H1 (cell line): Measurements from ENCODE around the gene PPM1K. TPM values are rescaled to one million over a fixed set of nuclear protein-coding genes. Genes with fewer than 3 reads are reported as not detected.

Experiments
- CTCF ChIA-PET: fragments of 300-600 bp; sonication (Branson Sonifier 250); formaldehyde crosslinking; loops from one replicate; lab custom pipeline; 2021; ENCODE audit not compliant: partially characterized antibody; lab: Charles Lee
- POLR2A ChIA-PET: fragments of 300-600 bp; sonication (Branson Sonifier 250); formaldehyde crosslinking; loops from one replicate; lab custom pipeline; 2021; ENCODE audit warnings: inconsistent platforms; ENCODE audit not compliant: partially characterized antibody; lab: Charles Lee
- DNase-seq, 2 experiments: peaks; one replicate each; pipeline versions ENCODE4 v3.0.0 to v3.0.0-alpha.2; 2010 to 2022; ENCODE audit warnings: low spot score in 2 of 2, low read depth in 1 of 2, mixed read lengths in 1 of 2
- FAIRE-seq: peaks from 2 replicates; lab custom pipeline; 2011; peaks lifted over from hg19 to GRCh38; lab: Jason Lieb, UNC
- H2AFZ ChIP-seq: 2 replicates; pipeline ENCODE4 v1.8.1; 2012; ENCODE audit warnings: low read length, inconsistent platforms
- H2AK5ac ChIP-seq: 2 replicates; pipeline ENCODE4 v1.6.1; 2013; ENCODE audit warnings: low read depth, low read length
- H2BK120ac ChIP-seq: replicated peaks from 2 replicates; pipeline ENCODE3; 2013; ENCODE audit warnings: low read depth, low read length, inconsistent platforms
- H2BK12ac ChIP-seq: 2 replicates; pipeline ENCODE4 v1.6.1; 2013; ENCODE audit warnings: low read depth, low read length
- H2BK15ac ChIP-seq: 2 replicates; pipeline ENCODE4 v1.6.1; 2013; ENCODE audit warnings: low read length
- H2BK20ac ChIP-seq: 2 replicates; pipeline ENCODE4 v1.6.1; 2013; ENCODE audit warnings: low read length
- H2BK5ac ChIP-seq: 2 replicates; pipeline ENCODE4 v1.6.1; 2013; ENCODE audit warnings: low read depth, low read length
- H3K14ac ChIP-seq: 2 replicates; pipeline ENCODE4 v1.6.1; 2013; ENCODE audit warnings: inconsistent platforms; ENCODE audit not compliant: insufficient read length
- H3K18ac ChIP-seq: 2 replicates; pipeline ENCODE4 v1.6.1; 2013; ENCODE audit warnings: low read length; ENCODE audit errors: extremely low read depth
- H3K23ac ChIP-seq: 2 replicates; pipeline ENCODE4 v1.6.1; 2013; ENCODE audit warnings: inconsistent platforms; ENCODE audit not compliant: insufficient read length
- H3K23me2 ChIP-seq: 2 replicates; pipeline ENCODE4 v1.6.1; 2013; ENCODE audit warnings: low read depth, low read length
- H3K27ac ChIP-seq: 2 replicates; pipeline ENCODE4 v1.6.1; 2011; ENCODE audit warnings: low read depth, low read length, inconsistent platforms
- H3K27me3 ChIP-seq, 4 experiments: replicated peaks in 1 of 4; 1 replicate in 1 of 4; 2 replicates in 3 of 4; pipeline versions ENCODE4 v1.6.1 to v1.8.1; 2011 to 2013; ENCODE audit warnings: low read length in 3 of 4, mild to moderate bottlenecking in 3 of 4, inconsistent platforms in 2 of 4, mixed read lengths in 2 of 4, moderate library complexity in 1 of 4; ENCODE audit not compliant: control insufficient read depth in 3 of 4, insufficient read depth in 3 of 4; ENCODE audit errors: extremely low read depth in 1 of 4
- H3K36me3 ChIP-seq, 4 experiments: 2 replicates each; pipeline versions ENCODE4 v1.6.1 to v1.8.1; 2011 to 2013; ENCODE audit warnings: mild to moderate bottlenecking in 4 of 4, low read length in 3 of 4, moderate library complexity in 2 of 4, control low read depth in 1 of 4, inconsistent platforms in 1 of 4; ENCODE audit not compliant: insufficient read depth in 4 of 4, control insufficient read depth in 2 of 4
- H3K4ac ChIP-seq: replicated peaks from 2 replicates; pipeline ENCODE3; 2013; ENCODE audit warnings: low read length, low read depth, mixed read lengths, inconsistent platforms; ENCODE audit not compliant: insufficient read length
- H3K4me1 ChIP-seq, 4 experiments: replicated peaks in 1 of 4; 1 replicate in 1 of 4; 2 replicates in 3 of 4; pipeline versions ENCODE4 v1.6.1 to v1.8.1; 2011 to 2013; ENCODE audit warnings: low read length in 3 of 4, inconsistent platforms in 2 of 4, mixed read lengths in 1 of 4; ENCODE audit not compliant: insufficient read depth in 4 of 4, control insufficient read depth in 3 of 4
- H3K4me2 ChIP-seq, 2 experiments: 2 replicates each; pipeline versions ENCODE4 v1.6.1 to v1.8.1; 2011 to 2013; ENCODE audit warnings: low read depth in 2 of 2, low read length in 2 of 2, control low read depth in 1 of 2, inconsistent platforms in 1 of 2, mild to moderate bottlenecking in 1 of 2; ENCODE audit not compliant: insufficient read depth in 1 of 2
- H3K4me3 ChIP-seq, 4 experiments: fragments of 200-600, 300-600 bp in 1 of 4; sonication (generic), shearing (Covaris generic), sonication (Bioruptor Twin) in 1 of 4; 2 replicates each; pipeline versions ENCODE4 v1.5.1 to v1.8.1; 2011 to 2016; ENCODE audit warnings: low read length in 4 of 4, low read depth in 3 of 4, control low read depth in 2 of 4, inconsistent platforms in 2 of 4, mild to moderate bottlenecking in 2 of 4, mixed read lengths in 1 of 4, moderate library complexity in 1 of 4; ENCODE audit not compliant: insufficient read depth in 2 of 4; ENCODE audit errors: extremely low read depth in 1 of 4
- H3K56ac ChIP-seq: replicated peaks from 2 replicates; pipeline ENCODE3; 2013; ENCODE audit warnings: low read depth, mild to moderate bottlenecking, mixed read lengths, low read length, inconsistent platforms; ENCODE audit not compliant: insufficient read length
- H3K79me1 ChIP-seq: 2 replicates; pipeline ENCODE4 v1.6.1; 2013; ENCODE audit warnings: low read depth, low read length, control low read depth
- H3K79me2 ChIP-seq, 2 experiments: 2 replicates each; pipeline versions ENCODE4 v1.6.1 to v1.8.1; 2012 to 2013; ENCODE audit warnings: low read length in 2 of 2, mild to moderate bottlenecking in 2 of 2, inconsistent platforms in 1 of 2; ENCODE audit not compliant: insufficient read depth in 2 of 2, control insufficient read depth in 1 of 2
- H3K9ac ChIP-seq, 4 experiments: replicated peaks in 1 of 4; 1 replicate in 1 of 4; 2 replicates in 3 of 4; pipeline versions ENCODE4 v1.6.1 to v1.8.1; 2011 to 2013; ENCODE audit warnings: low read depth in 3 of 4, low read length in 3 of 4, control low read depth in 2 of 4, mild to moderate bottlenecking in 2 of 4, moderate library complexity in 2 of 4, inconsistent platforms in 1 of 4; ENCODE audit errors: extremely low read depth in 1 of 4
- H3K9me3 ChIP-seq, 2 experiments: 2 replicates each; pipeline versions ENCODE4 v1.6.1 to v1.8.1; 2012 to 2013; ENCODE audit warnings: mild to moderate bottlenecking in 2 of 2, moderate library complexity in 2 of 2, control low read depth in 1 of 2, inconsistent platforms in 1 of 2, low read depth in 1 of 2, low read length in 1 of 2, mixed read lengths in 1 of 2; ENCODE audit not compliant: insufficient read depth in 2 of 2
- H4K20me1 ChIP-seq, 2 experiments: replicated peaks in 1 of 2; 2 replicates each; pipeline versions ENCODE3 to v1.8.1; 2011 to 2013; ENCODE audit warnings: inconsistent platforms in 2 of 2, low read length in 2 of 2, mild to moderate bottlenecking in 1 of 2; ENCODE audit not compliant: insufficient read depth in 2 of 2, control insufficient read depth in 1 of 2
- H4K5ac ChIP-seq: 2 replicates; pipeline ENCODE4 v1.6.1; 2013; ENCODE audit warnings: low read length, low read depth, mixed read lengths, inconsistent platforms; ENCODE audit not compliant: insufficient read length
- H4K8ac ChIP-seq: 2 replicates; pipeline ENCODE4 v1.8.0; 2013; ENCODE audit warnings: mild to moderate bottlenecking, moderate library complexity, low read length, inconsistent platforms; ENCODE audit not compliant: insufficient read depth; ENCODE audit errors: extremely low read depth
- H4K91ac ChIP-seq: replicated peaks from 2 replicates; pipeline ENCODE3; 2013; ENCODE audit warnings: low read length, mixed read lengths, inconsistent platforms; ENCODE audit not compliant: insufficient read length
- CEBPB ChIP-seq: IDR thresholded peaks from 2 replicates; pipeline ENCODE4 v1.6.1; 2012; ENCODE audit warnings: low read depth, low read length
- CHD1 ChIP-seq: IDR thresholded peaks from 2 replicates; pipeline ENCODE4 v1.6.1; 2012; ENCODE audit warnings: low read depth, low read length, improper control_type of control experiment
- CHD2 ChIP-seq: IDR thresholded peaks from 2 replicates; pipeline ENCODE4 v1.6.1; 2012; ENCODE audit warnings: low read length, improper control_type of control experiment
- CREB1 ChIP-seq: IDR thresholded peaks from 2 replicates; pipeline ENCODE4 v1.6.1; 2012; ENCODE audit warnings: inconsistent platforms
- EZH2 ChIP-seq: fragments of 200-600 bp; sonication (generic); IDR thresholded peaks from 2 replicates; pipeline ENCODE4 v1.7.1; 2012; ENCODE audit warnings: low read depth, mild to moderate bottlenecking, moderate library complexity, low read length, inconsistent platforms; ENCODE audit not compliant: severe bottlenecking
- MAFK ChIP-seq: IDR thresholded peaks from 2 replicates; pipeline ENCODE4 v1.6.1; 2012; ENCODE audit warnings: low read depth, mild to moderate bottlenecking, improper control_type of control experiment, low read length
- RFX5 ChIP-seq: IDR thresholded peaks from 2 replicates; pipeline ENCODE4 v1.6.1; 2011; ENCODE audit warnings: low read depth, low read length, improper control_type of control experiment, borderline replicate concordance
- SAP30 ChIP-seq: fragments of 300-600 bp; sonication (generic); IDR thresholded peaks from 2 replicates; pipeline ENCODE4 v1.7.1; 2012; ENCODE audit warnings: low read length, moderate library complexity, mild to moderate bottlenecking, inconsistent platforms; ENCODE audit not compliant: insufficient read depth, insufficient replicate concordance
- SP1 ChIP-seq: IDR thresholded peaks from 2 replicates; pipeline ENCODE4 v1.6.1; 2011; ENCODE audit warnings: low read depth, low read length
- ZNF274 ChIP-seq: IDR thresholded peaks from 2 replicates; pipeline ENCODE4 v1.7.0; 2012; ENCODE audit warnings: low read length, borderline replicate concordance; ENCODE audit errors: extremely low read depth
- WGBS, 2 experiments: shearing (Covaris generic) in 1 of 2; methylation state at CpG; one replicate each; pipeline versions ENCODE4 v1.1.6 to v1.1.7; 2013 to 2015; ENCODE audit warnings: low lambda C conversion rate in 2 of 2, mixed read lengths in 2 of 2, inconsistent platforms in 1 of 2, low coverage in 1 of 2, missing lambda C conversion rate in 1 of 2; ENCODE audit not compliant: insufficient replicate concordance in 2 of 2, insufficient coverage in 1 of 2, insufficient read length in 1 of 2; ENCODE audit errors: extremely low coverage in 1 of 2, missing lambda C conversion rate in 1 of 2; 5-methylcytosine and 5-hydroxymethylcytosine counted together
- polyA plus RNA-seq, 7 experiments: library from polyadenylated mRNA; depleted of rRNA in 3 of 7; stranded (reverse) in 5 of 7; unstranded in 2 of 7; fragments of >200 nt in 5 of 7; fragments of 200-250 nt in 2 of 7; gene quantifications; 1 replicate in 5 of 7; 2 replicates in 1 of 7; 4 replicates in 1 of 7; pipeline versions ENCODE4 v1.2.1 to v1.2.3, GENCODE V29; 2011 to 2013; ENCODE audit warnings: missing spikeins in 2 of 7, mixed read lengths in 2 of 7
- total RNA-seq: library from RNA; stranded (reverse); fragmentation: NEBNext Ultra II Directional; extraction: Animal tissue kit (Norgen Biotek cat#: 25700); gene quantifications from 2 replicates; pipeline ENCODE4 v1.2.1, GENCODE V29; 2021

Gene PPM1K
- total and polyA plus RNA-seq, 2 of the 8 experiments (the other 6 are each of a cell fraction or from before 2014, with no cell fraction given): 4.2 to 10.7 TPM

- Histone ChIP-seq H2BK15ac (peak overlapping the region; percentile 90; the same call in 1 of the 2 replicates), H2BK20ac (no peak overlapping the region), H2BK120ac (no peak overlapping the region), H2AK5ac (no peak overlapping the region), H3K4me2 (no peak overlapping the region), H2BK12ac (peak overlapping the region; percentile 86; the same call in 1 of the 2 replicates), H3K79me2 (no peaks in the 10 kb centered on the region), H3K4ac (no peak overlapping the region), H3K23me2 (no peaks in the 10 kb centered on the region), H3K27ac (no peak overlapping the region), H3K27me3 (no peaks in the 10 kb centered on the region), H3K79me1 (no peaks in the 10 kb centered on the region), H3K18ac (no peak overlapping the region), H3K14ac (no peak overlapping the region), H2AFZ (no peak overlapping the region), H4K8ac (no peak overlapping the region), H3K9ac (no peak overlapping the region), H3K23ac (no peak overlapping the region), H3K9me3 (no peaks in the 10 kb centered on the region), H3K36me3 (no peaks in the 10 kb centered on the region), H3K56ac (no peak overlapping the region), H4K91ac (no peak overlapping the region), H4K20me1 (no peaks in the 10 kb centered on the region), H3K4me1 (peaks cover 0 to 2% (median under 1%) of the 10 kb centered on the region in 4 experiments; a peak in 2 of 7 replicates), H2BK5ac (peak overlapping the region; percentile 28; the same call in 1 of the 2 replicates), H3K4me3 (no peak overlapping the region), H4K5ac (no peak overlapping the region)
- FAIRE-seq (no peak), DNase-seq (no peak)
- ChIA-PET CTCF (interaction anchor here (0.6 to 8.7 kb wide), 46 partner anchors 9 to 552 kb away, joined by 3 to 79 read pairs (median 4); no protein-coding TSS in a partner anchor), POLR2A (no interaction called here)
- TF ChIP-seq EZH2 (no peak), CREB1 (no peak), MAFK (no peak), CHD1 (no peak), ZNF274 (no peak), CHD2 (no peak), SAP30 (no peak), CEBPB (no peak), RFX5 (no peak), SP1 (no peak)
- WGBS, 2 experiments: 64% methylated on average over 4 of the region's 4 CpGs; no CpG with 5 or more reads in 1 of the 2 experiments
Observed at GRCh38 chr4:88212253-88212561, 72.2 kb downstream of the PPM1K start.
